Stimulated activated CD4-positive, alpha-beta T cell treated with anti-CD3 and anti-CD28 coated beads, Interleukin-1b, Interleukin-23, amount 100 ng/mL, for 1 hour (primary cell): ENCODE measurements around the gene PVALEF.
A peak's percentile ranks its signal among the peaks of the same experiment; 100 is the strongest.

ENCODE experiments used
- DNase-seq, 2 donors: peaks; one replicate each; pipeline ENCODE4 v3.0.0-alpha.2; 2020; ENCODE audit warnings: low read depth in 2 of 2

The PVALEF gene

GRCh38 chr17:81128774-81129173, 36.5 kb upstream of the PVALEF start:
- DNase-seq, result no peak

GRCh38 chr17:81129289-81129688, 36.0 kb upstream of the PVALEF start:
- no peak for DNase-seq

GRCh38 chr17:81129711-81130367, 35.5 kb upstream of the PVALEF start:
- no peak for DNase-seq

- no peak for DNase-seq
Measured at GRCh38 chr17:81130385-81131361, 34.6 kb upstream of the PVALEF start.

GRCh38 chr17:81131486-81132196, 33.7 kb upstream of the PVALEF start:
- no peak for DNase-seq

GRCh38 chr17:81132197-81132540, 33.1 kb upstream of the PVALEF start:
- DNase-seq, result no peak

- DNase-seq, result no peak
Measured at GRCh38 chr17:81132770-81133723, 32.3 kb upstream of the PVALEF start.

GRCh38 chr17:81134064-81134781, 31.1 kb upstream of the PVALEF start:
- no peak for DNase-seq

- no peak for DNase-seq
Measured at GRCh38 chr17:81135505-81136278, 29.6 kb upstream of the PVALEF start.

- no peak for DNase-seq
Measured at GRCh38 chr17:81136366-81136765, 28.9 kb upstream of the PVALEF start.

GRCh38 chr17:81137248-81137647, 28.1 kb upstream of the PVALEF start:
- DNase-seq, result no peak

- DNase-seq, result no peak
Measured at GRCh38 chr17:81138083-81138482, 27.2 kb upstream of the PVALEF start.

- no peak for DNase-seq
Measured at GRCh38 chr17:81138500-81138899, 26.8 kb upstream of the PVALEF start.

GRCh38 chr17:81139428-81139827, 25.9 kb upstream of the PVALEF start:
- no peak for DNase-seq

GRCh38 chr17:81140018-81140417, 25.3 kb upstream of the PVALEF start:
- DNase-seq, result no peak

GRCh38 chr17:81140695-81141094, 24.6 kb upstream of the PVALEF start:
- no peak for DNase-seq

- DNase-seq, result peak in 1 of 2 donors; percentile 26
Measured at GRCh38 chr17:81142301-81143199, 22.8 kb upstream of the PVALEF start.

- no peak for DNase-seq
Measured at GRCh38 chr17:81143200-81143527, 22.1 kb upstream of the PVALEF start.
